ENCODE results near the gene ULK4.
"Not testable (repeated sequence)": the region's sequence is repeated elsewhere in the genome, so short reads cannot be mapped to it uniquely, and the experiment has no call there.

ULK4 gene

DNA sequence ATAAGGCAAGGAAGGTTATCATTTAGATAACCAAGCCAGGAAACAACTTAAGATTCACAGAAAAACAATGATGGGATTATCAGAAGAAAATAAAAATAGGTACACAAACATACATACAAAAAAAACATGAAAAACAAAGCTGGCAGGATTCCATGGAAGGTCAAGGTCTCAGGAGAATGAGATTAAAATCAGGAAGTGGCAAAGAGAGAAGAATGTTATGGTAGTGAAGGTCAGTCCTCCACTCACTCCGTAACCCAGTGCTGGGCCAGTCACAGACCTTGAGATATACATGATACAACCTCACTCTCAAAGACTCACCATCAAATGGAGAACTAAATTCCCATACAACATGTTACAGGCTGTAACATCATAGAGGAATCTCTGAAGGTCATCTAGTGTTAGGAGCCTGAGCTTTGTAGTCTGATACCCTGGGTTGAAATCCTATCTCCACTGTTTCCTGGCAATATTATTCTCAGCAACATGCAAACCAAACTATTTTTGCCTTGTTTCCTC is 668.7 kb downstream of the ULK4 start:
- DNase-seq, result no peak

DNA sequence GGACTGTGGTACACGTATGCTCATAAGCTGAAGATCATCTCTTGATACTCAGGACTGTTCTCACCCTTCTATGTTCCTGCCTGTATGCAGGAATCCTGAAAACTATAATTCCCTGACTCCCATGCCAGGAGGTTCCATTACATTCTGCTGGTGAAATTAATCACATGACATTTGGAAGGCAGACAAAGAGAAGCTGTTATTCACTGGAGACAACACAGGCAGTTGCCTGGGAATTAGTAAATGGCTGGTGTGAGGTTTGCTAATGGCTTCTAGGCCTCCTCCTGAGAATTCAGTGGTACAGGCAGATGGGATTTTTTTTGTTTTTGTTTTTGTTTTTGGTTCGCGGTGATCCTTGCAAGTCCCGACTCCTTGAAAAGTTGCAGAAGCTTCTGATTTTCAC is 671.2 kb downstream of the ULK4 start:
- no peak for DNase-seq

DNA sequence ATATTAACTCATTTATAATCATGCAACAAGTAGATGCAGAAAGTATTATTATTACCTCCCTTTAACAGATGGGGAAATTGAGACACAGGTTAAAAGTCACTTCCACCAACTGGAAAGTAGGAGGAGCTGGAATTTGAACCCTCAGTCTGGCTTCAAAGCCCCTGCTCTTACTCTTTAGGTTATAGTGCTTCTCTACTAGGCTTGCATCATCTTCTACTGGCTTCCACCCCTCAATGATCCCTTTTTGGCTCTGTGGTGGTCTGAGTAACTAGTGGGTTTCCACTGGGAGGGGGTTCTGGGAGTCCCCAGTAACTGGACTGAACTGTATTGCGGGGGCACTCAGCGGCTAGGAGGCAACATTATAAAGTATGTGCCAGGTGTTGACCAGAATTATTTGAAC is 671.6 kb downstream of the ULK4 start:
- DNase-seq, result no peak

DNA sequence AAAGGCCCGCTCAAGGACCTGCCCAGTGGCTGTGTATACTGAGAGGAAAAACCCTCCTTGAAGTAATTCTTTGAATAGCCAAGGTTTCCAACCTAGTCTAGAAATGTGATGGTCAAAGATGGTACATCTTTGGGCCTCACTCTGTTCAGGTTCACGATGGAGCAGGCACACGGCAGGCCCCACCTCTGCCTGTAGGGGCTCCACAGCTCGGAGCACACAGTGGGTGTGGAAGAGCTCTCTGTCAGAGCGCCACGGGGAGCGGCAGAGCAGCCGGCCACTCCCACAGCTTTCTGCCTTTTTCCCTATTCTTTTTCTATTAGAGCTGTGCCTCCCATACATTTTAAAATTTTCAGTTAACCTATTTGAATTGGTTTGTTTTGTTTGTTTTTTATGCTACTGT is 673.1 kb downstream of the ULK4 start:
- no peak for DNase-seq

DNA sequence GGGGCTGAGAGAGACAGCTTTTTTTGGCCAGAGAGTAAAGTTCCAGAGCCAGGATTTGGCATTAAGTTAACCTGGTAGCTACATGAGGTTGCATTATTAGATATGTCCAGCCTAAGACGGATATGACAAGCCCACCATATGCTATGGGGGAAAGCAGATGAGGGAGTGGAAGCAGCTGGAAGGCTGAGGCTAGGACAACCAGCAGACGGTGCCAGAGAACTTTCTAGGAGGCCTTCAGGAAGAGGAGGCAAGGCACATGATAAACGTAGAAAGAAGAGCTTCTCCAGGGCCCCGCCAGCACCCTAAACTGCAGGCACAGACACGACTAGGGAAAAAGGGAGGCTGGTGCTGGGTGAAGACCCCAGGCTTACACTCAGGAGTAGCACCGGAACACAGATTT is 675.6 kb downstream of the ULK4 start:
- DNase-seq, result no peak

DNA sequence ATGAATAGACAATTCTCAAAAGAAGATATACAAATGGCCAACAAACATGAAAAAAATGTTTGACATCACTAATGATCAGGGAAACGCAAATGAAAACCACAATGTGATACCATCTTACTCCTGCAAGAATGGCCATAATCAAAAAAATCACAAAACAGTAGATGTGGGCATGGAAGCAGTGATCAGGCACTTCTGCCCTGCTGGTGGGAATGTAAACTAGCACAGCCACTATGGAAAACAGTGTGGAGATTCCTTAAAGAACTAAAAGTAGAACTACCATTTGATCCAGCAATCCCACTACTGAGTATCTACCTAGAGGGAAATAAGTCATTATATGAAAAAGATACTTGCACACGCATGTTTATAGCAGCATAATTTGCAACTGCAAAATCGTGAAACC is 677.0 kb downstream of the ULK4 start:
- DNase-seq, result not testable (repeated sequence)

DNA sequence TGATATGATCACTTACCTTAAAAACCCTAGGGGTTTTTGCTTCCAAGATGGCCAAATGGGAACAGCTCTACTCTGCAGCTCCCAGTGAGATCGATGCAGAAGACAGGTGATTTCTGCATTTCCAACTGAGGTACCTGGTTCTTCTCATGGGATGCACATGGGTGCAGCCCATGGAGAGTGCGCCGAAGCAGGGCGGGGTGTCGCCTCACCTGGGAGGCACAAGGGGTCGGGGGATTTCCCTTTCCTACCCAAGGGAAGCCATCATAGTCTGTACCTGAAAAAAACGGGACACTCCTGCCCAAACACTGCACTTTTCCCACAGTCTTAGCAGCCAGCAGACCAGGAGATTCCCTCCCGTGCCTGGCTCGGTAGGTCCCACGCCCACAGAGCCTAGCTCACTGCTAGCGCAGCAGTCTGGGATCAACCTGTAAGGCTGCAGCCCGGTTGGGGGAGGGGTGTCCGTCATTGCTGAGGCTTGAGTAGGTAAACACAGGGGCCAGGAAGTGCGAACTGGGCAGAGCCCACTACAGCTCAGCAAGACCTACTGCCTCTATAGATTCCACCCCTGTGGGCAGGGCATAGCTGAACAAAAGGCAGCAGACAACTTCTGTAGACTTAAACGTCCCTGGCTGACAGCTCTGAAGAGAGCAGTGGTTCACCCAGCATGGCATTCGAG is 684.0 kb downstream of the ULK4 start:
- no peak for DNase-seq

DNA sequence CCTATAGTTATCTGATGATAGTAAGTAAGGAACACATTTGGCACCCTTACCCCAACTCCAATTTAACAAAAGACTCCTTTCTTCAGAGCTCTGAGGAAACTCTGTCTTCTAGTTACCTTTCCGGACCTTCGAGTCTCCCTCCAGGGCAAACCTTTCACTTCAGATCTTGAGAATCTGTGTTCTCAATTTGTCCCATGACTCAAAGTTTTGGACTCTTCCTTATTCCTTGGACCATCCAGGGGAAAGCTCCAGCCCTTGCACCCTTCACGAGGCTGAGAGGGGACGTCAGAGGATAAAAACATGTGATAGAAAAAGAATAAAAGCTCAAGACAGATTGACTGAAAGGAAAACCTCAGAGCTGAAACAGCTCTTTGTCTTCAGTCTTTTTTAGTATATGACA is 685.7 kb downstream of the ULK4 start:
- DNase-seq, result no peak

DNA sequence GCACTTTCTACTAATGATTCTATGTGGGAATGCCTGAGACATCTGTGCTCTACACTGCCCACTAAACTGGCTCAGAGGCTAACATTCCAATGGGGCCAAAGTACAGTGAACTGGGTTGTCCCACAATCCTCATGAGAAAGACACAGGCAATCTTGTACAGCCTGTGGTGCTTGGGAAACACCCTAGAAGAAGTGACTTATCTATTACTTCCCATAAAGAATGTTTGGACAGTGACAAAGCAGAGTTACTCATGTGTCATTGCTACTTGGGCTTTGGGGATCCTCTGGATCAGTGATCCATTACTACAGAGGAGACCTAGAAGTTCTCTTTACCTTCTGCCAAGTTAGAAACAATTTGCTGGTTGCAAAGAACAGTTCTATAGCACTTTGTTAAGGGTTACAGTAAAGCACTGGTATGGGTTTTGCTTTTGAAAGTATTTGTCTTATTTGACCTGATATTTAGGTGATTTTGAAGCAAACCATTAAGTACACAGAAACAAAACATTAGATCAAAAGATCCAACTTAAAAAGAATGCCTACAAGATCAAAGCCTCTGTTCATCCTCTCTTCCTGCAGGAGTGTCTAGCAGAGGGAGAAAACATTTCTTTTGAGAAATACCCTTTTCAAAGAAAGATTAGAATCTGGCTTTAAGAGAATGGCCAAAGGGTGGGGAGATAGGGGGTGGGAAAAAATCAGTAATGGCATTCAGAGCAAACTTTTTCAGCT is 686.8 kb downstream of the ULK4 start:
- DNase-seq, result no peak

DNA sequence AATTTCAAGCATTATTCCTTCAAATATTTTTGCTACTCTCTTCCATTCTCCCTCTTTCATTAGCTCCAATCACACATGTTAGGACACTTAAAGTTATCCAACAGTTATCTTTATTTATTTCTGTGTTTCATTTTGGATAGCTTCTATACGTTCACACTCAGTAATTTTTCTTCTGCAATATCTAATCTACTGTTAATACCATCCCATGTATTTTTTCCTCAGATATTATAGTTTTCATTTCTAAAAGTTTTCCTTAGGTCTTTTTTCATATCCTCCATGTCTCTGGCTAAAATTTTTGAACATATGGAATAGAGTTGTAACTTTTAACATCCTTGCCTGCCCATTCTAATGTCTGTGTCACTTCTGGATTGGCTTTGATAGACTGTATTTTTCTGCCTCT is 689.2 kb downstream of the ULK4 start:
- DNase-seq, result no peak

DNA sequence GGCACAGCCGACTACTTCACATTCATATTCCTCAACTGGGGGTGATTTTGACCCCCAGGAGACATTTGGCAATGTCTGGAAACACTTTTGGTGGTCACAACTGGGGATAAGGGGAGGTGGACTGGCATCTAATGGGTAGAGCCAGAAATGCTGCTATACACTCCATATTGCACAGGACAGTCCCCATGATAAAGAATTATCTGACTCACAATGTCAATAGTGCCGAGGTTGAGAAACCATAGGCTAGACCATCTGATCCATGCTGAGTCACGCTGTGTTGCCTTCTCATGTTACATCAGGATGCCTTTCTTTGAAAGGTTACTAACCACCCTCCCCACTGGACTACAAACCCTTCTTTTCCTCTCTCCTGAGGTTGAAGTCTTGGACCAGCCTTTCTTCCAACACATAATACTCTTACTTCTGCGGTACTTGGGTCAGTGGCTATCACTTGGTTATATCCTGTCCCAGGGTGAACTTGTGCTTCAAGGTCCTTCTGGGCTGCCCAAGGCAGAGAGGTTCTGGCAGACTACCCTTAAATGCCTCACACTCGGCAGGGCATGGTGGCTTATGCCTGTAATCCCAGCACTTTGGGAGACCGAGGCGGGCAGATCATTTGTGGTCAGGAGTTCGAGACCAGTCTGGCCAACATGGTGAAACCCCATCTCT is 693.8 kb downstream of the ULK4 start:
- no peak for DNase-seq

DNA sequence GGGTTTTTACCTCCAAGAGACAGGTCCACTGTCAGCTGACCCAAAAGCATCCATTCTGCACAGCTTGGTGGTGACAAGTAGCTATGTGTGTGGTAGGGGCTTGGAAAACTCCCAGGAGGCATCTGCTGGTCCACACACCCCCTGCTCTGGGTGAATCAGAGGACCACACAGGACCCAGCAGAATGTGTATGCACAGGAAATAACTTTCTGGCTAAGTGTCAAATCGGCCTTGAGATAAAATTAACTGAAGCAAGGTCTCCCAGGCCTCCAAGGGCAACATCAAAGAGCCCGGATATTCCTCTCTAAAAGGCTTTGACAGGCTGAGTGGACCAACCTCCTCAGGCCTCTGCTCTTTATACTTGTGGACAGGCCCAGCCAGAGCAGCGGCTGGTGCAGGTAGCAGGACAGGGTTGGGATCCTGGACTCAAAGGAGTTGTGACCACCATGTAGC is 696.1 kb downstream of the ULK4 start:
- DNase-seq, result no peak

DNA sequence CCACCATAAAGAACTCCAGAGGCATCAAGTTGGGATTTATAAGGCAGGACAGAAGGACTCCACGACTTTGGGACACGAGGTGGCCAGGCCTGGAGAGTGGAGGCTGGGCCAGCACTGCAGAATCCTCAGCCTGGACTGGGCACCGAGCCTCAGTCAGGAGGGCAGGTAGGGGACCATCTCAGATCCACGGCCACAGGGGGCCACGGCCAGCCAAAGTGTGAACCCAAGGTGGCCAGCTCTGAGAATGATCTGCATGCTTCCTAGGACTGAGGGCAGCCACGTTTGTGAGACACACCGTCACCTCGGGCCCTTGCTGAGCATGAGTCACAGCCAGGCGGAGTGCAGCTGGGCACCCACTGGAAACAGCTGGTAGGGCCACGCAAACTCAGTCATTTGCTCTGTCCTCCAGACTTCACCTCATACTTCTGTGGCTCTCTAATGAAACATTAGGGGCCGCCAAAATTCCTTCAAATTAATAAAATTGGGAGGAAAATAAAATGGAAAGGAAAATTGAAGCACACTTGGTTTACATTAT is 696.8 kb downstream of the ULK4 start:
- DNase-seq, result no peak

DNA sequence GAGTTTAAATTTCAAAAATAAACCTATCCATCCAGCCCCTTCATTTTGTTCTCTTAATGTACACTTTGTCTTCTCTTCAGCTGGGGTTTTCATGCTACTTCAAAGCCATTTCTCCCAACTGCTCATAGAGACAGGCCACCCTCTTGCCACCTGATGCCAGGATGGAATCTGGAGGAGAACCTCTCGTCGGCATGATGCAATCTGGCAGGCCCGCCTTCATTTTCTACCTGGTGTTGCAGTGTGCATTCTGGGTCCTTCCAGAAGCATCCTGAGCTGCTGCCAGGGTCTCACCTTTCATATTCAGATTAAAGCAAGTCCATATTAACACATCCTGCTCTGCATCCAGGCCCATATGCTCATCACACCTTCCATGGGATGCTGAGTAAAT is 701.8 kb downstream of the ULK4 start:
- DNase-seq, result no peak

DNA sequence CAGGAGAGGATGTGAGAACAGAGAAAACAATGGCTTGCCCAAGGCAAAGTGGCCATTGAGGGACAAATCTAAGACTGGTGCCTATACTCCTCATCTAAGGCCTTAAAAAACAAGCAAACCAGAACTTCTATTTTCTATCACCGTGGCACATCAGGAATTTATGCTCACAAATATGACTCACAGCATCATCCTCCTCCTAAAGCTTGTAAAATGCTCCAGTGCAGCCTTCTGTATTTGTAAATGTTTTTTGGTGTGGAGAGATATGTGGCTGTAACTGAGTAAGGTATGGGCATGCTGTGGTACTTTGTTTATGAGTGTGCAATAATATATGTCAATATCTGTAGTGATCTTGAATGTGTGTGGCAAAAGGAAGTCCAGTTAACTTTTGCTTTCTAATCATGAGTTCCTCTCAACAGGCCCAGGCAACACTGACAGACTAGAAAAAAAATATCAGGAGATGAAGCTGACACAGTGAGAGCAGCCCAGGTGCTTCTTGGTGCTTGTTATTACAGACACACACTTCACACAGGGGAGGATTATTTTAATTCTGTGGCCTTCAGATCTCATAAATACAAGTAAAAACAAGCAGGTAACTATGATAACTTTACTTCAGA is 702.3 kb downstream of the ULK4 start:
- no peak for DNase-seq

DNA sequence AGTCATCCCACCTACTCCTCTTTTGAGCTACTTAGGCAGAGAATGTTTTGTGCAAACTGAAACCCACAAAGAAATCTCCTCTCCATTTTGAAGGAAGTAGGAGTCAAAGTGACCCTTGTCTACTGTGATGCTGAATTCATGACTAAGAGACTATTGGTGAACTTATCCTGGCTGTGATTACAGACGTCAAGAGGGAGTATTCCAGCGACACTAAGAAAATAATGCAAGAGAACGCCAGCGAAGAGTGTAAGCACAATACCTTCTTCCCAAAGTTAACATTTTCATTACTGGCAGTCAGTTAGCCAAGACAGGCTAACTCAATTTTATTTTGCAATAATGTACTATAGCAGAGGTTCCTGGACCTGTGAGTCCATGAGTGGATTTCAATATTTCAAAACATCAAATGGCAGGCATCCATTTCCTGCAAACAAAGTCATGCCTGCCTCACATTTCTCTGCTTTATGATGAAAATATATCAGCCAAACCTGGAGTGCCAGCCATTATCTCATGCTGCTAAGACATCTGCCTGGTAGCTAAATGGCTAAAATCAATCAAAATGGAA is 703.6 kb downstream of the ULK4 start:
- no peak for DNase-seq

DNA sequence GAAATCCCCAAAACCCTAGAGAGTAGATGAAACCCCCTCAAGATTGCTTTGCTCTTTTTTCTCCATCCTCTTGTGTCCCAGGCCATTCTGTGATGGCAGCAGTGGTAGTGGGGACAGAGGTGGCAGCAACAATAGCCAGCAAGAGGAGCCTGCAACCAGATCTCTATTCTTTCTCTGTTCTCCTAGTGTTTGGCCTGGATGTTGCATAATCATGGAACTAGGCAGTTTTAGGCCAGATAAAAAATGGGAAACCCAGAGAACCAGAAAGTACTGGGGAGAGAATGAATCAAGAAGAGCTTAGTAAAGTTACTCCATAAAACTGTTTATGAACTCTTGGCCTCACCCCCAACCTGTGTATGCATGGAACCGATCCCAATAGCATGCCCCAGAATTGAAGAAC is 710.3 kb downstream of the ULK4 start:
- no peak for DNase-seq

DNA sequence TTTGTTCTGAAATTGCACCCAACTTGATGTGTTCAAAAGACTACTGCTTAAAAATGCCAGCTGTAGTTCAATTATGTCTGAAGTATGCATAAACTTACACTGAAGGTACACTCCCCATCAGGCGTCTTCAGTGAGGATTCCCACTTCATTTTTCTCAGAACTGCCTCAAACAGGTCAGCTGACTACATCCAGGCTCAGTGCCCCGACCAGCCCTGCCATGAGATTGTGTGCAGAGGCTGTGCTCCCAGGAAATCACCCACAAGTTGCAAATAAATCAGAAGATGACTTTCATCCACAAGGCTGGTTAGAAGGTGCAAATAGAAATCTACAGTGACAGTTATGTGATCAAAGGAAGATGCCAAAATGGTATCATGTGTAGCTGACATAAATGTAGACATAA is 711.1 kb downstream of the ULK4 start:
- no peak for DNase-seq

DNA sequence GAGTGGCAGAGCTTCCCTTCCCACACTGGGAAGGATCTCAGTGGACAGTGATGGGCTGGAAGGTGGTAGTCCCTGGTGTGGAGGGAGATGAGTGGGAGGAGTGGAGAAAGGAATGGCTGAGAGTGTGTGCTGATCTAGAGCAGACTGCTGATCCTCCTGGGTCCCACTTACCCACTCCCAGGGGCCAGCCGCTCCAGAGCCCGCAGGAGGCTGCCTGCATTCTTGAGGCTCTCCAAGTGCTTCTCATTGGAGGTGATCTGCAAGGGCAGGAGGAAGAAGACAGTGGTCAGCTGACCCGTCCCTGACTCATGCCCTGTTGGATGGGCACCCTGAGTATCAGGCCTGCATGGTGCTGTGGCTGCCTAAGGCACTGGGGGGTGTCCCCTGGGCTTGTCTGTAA is 712.6 kb downstream of the ULK4 start:
- no peak for DNase-seq

DNA sequence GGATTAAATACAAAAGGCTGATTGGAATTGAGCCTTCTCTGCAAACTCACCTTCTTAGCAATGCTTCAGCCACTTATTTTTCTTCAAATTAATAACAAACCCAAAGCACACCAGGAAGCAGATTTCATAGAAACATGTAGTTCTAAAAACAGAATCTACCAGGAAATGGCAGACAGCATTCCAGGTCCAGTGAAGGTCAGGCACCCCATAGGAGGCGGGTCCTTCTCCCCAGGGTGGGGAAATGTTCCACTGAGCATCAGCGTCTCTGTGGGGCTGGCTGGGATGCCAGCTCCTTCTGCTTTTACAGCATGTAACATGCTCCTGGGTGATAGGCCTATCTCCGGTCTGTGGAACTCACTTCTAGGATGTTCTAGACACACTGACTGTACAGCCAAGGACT is 713.4 kb downstream of the ULK4 start:
- DNase-seq, result no peak

DNA sequence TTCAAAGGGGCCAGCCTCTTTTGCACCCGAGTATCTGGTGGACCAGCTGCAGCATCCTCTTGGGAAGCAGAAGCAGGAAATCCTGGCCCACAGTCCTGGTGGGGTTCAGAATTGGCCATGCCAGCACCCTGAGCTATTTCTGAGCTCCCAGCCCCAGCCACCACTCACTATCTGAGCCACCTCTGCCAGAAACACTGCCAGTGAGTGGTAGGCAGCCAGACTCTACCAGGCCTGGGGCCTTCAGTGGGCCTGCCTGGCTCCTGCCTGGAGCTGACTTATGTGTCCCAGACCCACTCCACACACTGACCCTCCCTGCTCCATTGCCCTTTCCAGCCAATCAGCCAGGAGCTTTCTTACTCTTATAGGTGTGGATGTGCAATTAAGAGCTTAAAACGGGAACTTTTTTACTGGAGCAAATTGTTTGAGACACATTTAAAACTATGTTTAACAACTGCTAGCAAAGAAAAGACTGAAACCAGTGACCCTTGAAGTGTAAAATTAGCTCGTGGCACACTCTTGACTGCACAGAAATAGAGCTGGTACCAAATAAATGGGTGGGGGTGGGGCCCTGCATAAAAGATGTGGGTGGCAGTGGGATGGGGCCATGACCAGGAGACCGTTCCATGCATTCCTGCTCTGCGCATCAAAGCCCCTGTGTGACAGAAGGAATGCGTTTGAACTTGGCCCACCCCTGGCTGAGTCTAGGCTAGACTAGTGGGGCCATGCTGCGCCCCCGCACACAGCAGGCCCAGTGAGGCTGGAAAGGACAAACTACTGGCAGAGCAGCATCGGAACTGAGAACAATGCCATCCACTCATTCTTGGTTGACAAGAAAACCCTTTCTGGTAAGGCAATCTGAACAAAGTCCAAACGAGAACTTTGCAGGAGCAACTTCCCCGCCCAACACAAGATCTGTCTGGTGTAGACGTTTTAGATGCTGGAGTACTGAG is 714.6 kb downstream of the ULK4 start:
- DNase-seq, result no peak
